ENCODE results near the gene CTNNA1. TPM values are rescaled to one million over a fixed set of nuclear protein-coding genes. Genes with fewer than 3 reads are reported as not detected.

Gene CTNNA1
- total RNA-seq, 2 donors from 2014 or later = 247 to 288 TPM

DNA sequence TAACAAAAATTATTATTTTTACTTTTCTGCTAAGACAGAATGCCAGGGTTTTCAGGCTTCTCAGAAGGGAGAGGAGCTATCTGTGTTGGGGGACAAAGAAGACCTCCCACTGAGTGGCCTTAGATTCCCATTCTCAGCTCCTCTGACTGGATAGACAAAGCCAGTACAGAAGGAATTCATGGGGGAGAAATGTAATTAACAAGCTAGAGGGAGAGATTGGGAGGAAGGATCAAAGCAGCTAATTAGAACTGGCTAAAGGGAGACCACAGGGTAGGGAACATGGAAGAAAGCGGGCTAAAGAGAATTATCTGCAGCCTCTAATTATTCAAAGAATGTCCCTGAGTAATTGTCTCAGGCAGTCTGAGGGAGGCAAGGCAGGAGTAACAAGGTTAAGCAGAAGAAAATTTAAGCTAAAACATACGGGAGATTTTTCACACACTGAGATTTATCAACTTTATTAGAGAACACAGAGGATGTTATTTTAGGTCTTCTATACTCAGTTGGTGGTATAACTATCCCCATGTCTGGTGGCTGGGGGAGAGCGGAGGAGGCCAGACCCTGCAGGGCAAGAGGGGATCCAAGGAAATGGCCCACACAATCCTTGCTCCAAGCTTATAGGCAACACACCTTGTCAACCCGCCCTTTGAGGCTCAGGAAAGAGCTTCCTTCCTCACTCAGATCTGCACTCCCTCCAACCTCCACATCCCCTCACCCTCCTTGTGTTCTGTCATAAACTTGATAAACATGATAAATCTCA lies 209.6 kb downstream of the CTNNA1 start:
- no peak overlapping the region for H3K27ac ChIP-seq
- H3K36me3 ChIP-seq = no peaks in the 10 kb centered on the region
- no peak overlapping the region for H3K4me3 ChIP-seq
- no peaks in the 10 kb centered on the region for H3K27me3 ChIP-seq
- TF ChIP-seq, protein P1, sequence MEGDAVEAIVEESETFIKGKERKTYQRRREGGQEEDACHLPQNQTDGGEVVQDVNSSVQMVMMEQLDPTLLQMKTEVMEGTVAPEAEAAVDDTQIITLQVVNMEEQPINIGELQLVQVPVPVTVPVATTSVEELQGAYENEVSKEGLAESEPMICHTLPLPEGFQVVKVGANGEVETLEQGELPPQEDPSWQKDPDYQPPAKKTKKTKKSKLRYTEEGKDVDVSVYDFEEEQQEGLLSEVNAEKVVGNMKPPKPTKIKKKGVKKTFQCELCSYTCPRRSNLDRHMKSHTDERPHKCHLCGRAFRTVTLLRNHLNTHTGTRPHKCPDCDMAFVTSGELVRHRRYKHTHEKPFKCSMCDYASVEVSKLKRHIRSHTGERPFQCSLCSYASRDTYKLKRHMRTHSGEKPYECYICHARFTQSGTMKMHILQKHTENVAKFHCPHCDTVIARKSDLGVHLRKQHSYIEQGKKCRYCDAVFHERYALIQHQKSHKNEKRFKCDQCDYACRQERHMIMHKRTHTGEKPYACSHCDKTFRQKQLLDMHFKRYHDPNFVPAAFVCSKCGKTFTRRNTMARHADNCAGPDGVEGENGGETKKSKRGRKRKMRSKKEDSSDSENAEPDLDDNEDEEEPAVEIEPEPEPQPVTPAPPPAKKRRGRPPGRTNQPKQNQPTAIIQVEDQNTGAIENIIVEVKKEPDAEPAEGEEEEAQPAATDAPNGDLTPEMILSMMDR (IDR thresholded peaks at IDR 0.05) = no peak
- H3K9me3 ChIP-seq = no peaks in the 10 kb centered on the region
- peaks cover 0 to 15% of the 10 kb centered on the region in 2 donors for H3K4me1 ChIP-seq
- DNase-seq (ENCODE audit: low spot score) = no peak

- Histone ChIP-seq H3K9me3 (no peaks in the 10 kb centered on the region), H3K27me3 (no peaks in the 10 kb centered on the region), H3K4me1 (peaks cover 0 to 26% of the 10 kb centered on the region in 2 donors), H3K36me3 (no peaks in the 10 kb centered on the region), H3K27ac (no peak overlapping the region), H3K4me3 (no peak overlapping the region)
- TF ChIP-seq, protein P1 (IDR thresholded peaks at IDR 0.05) = no peak
- DNase-seq (ENCODE audit: low spot score) = no peak
Measured at GRCh38 chr5:138963763-138964371, 210.6 kb downstream of the CTNNA1 start.

DNA sequence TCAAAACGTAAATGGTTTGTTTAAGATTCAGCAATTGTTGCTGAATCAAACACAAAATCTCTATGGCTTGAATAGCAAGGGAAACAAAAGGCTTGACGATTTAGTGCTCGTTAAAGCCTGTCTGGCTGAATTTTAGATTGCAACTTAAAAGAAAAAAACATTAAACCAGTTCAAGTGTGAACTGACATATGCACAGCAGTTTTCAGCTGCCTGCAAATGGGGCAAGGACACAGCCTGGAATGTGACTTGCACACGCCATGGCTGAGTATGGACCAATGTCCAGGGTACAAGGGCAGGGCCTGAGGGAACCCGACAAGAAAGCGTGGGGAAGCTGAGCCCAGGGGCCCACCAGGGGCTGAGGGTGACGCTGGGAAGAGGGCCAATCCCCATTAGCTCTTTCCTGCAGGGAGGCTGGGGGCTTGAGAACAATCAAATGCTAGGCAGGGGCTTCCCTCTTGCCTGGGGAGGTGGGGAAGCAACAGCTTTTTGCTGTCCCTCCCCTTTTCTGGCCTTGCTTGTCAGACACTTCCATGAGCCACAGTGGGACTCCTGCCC lies 211.5 kb downstream of the CTNNA1 start:
- H3K27ac ChIP-seq = no peak overlapping the region
- TF ChIP-seq, protein P1 (IDR thresholded peaks at IDR 0.05) = no peak
- no peaks in the 10 kb centered on the region for H3K27me3 ChIP-seq
- no peak for DNase-seq (ENCODE audit: low spot score)
- no peaks in the 10 kb centered on the region for H3K9me3 ChIP-seq
- H3K4me1 ChIP-seq = peaks cover 0 to 32% of the 10 kb centered on the region in 2 donors
- H3K4me3 ChIP-seq = no peak overlapping the region
- H3K36me3 ChIP-seq = no peaks in the 10 kb centered on the region

DNA sequence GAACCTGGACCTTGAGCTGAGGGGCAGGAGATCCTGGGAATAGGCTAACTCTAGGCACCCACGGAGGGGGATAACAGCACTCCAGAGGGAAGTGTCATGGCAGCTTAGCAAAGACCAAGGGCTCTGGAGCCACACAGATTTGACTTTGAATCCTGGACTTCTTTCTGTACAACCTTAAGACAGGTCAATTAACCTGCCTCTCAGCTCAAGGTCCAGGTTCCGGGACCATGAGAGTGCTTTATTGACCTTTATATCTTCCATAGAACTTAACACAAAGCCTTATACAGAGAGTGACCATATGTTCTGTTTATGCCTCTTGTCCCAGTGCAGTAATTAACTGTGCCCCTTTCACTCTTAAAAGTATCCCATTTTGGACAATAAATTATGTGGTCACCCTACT lies 212.4 kb downstream of the CTNNA1 start:
- DNase-seq (ENCODE audit: low spot score) = no peak
- H3K4me3 ChIP-seq = no peak overlapping the region
- no peaks in the 10 kb centered on the region for H3K9me3 ChIP-seq
- H3K27ac ChIP-seq = no peak overlapping the region
- TF ChIP-seq, protein P1 (IDR thresholded peaks at IDR 0.05) = no peak
- peaks cover 0 to 36% of the 10 kb centered on the region in 2 donors for H3K4me1 ChIP-seq
- H3K36me3 ChIP-seq = no peaks in the 10 kb centered on the region
- no peaks in the 10 kb centered on the region for H3K27me3 ChIP-seq

- H3K4me1 ChIP-seq = peaks cover 0 to 42% of the 10 kb centered on the region in 2 donors
- TF ChIP-seq, protein P1 (IDR thresholded peaks at IDR 0.05) = no peak
- H3K36me3 ChIP-seq = no peaks in the 10 kb centered on the region
- DNase-seq (ENCODE audit: low spot score) = no peak
- H3K27me3 ChIP-seq = no peaks in the 10 kb centered on the region
- H3K4me3 ChIP-seq = no peak overlapping the region
- no peaks in the 10 kb centered on the region for H3K9me3 ChIP-seq
- H3K27ac ChIP-seq = no peak overlapping the region
Measured at GRCh38 chr5:138966236-138966985, 213.2 kb downstream of the CTNNA1 start.
